HPDE6-E6E7 (cell line): ENCODE data around the gene DGCR6.
"Not testable (repeated sequence)": the region's sequence is repeated elsewhere in the genome, so short reads cannot be mapped to it uniquely, and the experiment has no call there.

ENCODE experiments used
- DNase-seq: peaks from one replicate; pipeline ENCODE4 v3.0.0; 2011; ENCODE audit warnings: missing footprints; ENCODE audit errors: extremely low spot score

Gene DGCR6

DNA sequence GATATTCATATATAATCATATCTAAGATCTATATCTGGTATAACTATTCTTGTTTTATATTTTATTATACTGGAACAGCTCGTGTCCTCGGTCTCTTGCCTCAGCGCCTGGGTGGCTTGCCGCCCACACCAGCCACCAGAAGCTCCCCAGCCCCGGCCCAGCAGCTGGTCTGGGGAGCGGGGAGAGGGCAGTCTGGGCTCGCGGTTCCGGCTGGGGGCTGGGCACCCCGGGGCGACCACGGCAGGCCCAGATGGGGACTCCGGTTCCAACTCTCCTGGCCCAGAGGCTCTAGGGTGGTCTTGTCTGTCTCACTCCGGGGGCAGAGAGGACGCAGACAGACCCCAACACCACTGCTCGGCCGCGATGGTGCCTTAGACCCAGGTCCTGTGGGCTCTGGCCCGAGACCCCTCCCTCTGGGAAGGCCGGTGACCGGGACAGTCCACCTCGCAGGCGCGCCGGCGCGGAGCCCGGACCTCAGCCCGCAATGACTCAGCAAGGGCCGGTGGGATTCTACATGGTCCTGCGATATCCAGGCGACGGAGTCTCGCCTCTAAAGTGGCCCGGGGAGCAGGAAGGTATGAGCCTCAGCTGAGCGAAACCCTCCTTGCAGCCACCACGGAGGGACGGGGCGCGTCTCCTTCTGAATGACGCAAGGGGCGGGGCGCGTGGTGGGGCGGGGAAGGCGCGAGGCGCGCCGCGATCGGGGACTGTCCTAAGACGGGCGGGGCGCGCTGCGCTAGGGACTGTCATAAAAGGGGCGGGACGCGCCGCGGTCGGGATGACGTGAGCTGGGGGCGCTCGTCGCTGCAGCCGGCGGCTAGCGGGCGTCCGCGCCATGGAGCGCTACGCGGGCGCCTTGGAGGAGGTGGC, at the start of gene DGCR6:
DGCR6 (plus strand) TSS at position 781 of the 870 bp plus-strand sequence; CDS start at position 836, 55 bp downstream.
- no peak for DNase-seq

DNA sequence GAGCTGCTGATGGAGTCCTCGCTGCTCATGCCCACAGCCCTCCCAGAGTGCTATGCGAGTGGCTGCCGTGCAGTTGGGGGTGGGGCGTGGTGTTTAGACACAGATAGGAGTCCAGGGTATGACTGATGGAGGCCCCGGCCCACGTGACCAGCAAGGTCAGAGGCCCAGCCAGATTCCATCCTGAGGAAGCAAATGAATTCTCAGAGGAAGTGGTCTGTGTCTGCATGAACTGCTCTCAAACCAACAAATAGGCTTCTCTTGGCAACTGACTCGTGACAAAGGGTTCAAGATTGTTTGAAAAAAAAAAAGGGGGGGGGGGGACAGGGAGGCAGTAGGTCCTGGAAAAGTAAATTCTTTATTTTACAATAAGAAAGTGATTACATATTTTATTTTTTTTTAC, 46.8 kb upstream of the DGCR6 start:
- not testable (repeated sequence) for DNase-seq

DNA sequence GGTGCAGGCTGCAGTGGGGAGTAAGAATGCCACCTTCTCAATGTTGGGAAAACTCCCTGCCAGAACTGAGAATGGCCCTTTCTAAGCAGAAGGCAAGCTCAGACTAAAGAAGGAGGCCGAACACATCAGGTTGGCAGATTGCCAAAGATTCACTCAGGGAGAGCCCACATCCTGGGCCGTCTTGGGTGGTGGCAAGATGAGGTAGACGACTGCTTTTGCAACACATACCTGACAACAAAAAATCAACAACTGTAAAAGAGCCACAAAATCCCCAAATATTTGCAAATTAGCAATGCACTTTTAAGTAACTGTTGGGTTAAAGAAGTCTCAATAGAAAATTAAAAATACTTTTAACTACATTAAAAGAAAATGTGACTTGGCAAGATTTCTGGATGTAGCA, 24.9 kb upstream of the DGCR6 start:
- not testable (repeated sequence) for DNase-seq

DNA sequence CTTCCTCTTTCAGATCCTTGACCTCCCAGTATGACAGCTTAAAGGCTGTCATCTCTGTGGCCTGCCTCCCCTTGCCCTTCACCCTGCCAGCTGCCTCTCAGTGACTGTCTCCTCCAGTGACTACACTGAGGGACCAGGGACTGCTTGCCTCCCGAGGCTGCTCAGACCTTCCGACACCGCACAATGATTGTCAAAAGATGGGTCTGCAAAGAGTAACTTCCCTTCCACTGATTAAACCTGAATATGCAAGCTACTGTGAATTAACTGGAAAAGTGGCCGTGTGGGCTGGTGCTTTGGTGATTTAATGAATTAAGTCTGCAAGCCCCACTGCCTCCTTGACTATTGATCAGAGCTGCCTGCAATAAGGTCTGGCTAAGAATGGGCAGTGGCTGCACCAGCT, 21.7 kb upstream of the DGCR6 start:
- not testable (repeated sequence) for DNase-seq

GRCh38 chr22:18888115-18888514, 18.0 kb upstream of the DGCR6 start:
- DNase-seq, result no peak

DNA sequence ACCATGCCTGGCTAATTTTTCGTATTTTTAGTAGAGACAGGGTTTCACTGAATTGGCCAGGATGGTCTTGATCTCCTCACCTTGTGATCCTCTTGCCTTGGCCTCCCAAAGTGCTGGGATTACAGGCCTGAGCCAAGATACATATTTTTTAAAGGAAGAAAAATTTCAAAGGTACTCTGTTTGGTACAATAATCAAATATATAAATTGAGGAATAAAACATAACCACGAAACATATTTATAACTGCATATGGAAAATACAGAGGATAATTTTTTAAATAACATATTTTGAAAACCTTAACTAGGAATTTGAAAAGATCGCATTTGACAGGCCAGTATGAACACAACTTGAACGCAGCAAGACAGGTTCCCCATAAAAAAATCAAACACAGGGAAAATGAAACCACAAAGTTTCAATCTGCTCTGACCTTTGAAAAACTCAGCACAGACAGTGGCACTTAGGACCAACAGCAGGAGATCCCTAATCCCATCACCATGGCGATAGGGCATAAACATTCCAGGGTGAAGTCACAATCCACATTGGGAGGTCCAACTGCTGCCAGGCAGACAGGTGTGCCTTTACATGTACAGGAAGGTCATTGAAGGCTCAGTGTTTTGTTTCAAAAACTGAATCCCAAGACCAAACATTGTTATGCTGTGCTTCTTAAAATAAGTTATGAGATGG, 15.5 kb upstream of the DGCR6 start:
- DNase-seq, result not testable (repeated sequence)

GRCh38 chr22:18893775-18894174, 12.3 kb upstream of the DGCR6 start:
- not testable (repeated sequence) for DNase-seq

DNA sequence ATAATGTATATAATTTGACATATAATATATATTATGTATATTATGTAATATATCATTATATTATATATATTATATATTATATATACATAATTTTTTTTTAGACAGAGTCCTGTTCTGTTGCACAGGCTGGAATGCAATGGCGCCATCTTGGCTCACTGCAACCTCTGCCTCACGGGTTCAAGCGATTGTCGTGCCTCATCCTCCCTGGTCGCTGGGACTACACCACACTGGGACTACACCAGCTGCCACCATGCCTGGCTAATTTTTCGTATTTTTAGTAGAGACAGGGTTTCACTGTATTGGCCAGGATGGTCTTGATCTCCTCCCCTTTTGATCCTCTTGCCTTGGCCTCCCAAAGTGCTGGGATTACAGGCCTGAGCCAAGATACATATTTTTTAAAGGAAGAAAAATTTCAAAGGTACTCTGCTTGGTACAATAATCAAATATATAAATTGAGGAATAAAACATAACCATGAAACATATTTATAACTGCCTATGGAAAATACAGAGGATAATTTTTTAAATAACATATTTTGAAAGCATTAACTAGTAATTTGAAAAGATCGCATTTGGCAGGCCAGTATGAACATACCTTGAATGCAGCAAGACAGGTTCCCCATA, 10.0 kb upstream of the DGCR6 start:
- DNase-seq, result not testable (repeated sequence)

DNA sequence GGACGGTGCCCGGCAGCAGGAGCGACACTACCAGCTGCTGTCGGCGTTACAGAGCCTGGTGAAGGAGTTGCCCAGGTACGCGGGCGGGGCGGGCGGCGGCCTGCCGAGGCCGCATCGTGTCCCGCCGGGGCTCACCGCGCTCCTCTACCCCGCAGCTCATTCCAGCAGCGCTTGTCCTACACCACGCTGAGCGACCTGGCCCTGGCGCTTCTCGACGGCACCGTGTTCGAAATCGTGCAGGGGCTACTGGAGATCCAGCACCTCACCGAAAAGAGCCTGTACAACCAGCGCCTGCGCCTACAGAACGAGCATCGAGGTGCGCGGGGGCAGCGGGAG, 258 bp downstream of the DGCR6 start:
- DNase-seq, result not testable (repeated sequence)

- DNase-seq, result no peak
Measured at GRCh38 chr22:18906896-18907295, 776 bp downstream of the DGCR6 start.

DNA sequence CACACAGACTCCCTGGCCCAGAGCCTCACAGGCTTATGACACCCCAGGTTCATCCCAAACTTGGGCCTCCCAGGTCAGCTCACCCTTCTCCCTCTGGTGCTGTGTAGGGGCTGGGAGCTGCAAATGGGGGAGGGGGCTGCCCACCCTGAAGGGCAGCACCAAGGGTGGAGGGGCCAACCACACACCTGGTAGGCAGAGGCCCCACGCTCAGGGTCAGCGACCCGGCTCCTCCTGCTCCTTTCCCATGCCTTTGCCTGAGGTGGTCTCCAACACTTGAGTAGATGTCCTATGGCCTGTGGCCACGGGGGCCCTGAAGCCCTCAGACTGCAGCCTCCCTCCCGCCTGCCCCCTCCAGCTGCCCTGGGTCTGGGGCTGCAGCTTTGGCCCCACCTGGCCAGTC, 3.4 kb downstream of the DGCR6 start:
- DNase-seq, result no peak

DNA sequence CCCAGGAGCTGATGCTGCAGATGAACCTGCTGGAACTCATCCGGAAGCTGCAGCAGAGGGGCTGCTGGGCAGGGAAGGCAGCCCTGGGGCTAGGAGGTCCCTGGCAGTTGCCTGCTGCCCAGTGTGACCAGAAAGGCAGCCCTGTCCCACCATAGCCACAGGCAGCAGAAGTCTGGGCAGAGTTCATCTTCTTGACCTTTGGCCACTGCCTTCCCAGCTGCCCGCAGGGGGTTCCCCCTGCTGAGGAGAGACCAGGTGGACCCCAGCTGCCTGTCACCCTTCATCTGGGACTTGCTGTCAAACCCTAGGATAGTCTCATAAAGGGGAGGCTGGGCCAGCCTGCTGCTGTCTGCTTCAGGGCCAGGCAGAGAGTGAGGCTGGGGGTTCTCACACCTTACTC, 5.4 kb downstream of the DGCR6 start:
- DNase-seq, result not testable (repeated sequence)

DNA sequence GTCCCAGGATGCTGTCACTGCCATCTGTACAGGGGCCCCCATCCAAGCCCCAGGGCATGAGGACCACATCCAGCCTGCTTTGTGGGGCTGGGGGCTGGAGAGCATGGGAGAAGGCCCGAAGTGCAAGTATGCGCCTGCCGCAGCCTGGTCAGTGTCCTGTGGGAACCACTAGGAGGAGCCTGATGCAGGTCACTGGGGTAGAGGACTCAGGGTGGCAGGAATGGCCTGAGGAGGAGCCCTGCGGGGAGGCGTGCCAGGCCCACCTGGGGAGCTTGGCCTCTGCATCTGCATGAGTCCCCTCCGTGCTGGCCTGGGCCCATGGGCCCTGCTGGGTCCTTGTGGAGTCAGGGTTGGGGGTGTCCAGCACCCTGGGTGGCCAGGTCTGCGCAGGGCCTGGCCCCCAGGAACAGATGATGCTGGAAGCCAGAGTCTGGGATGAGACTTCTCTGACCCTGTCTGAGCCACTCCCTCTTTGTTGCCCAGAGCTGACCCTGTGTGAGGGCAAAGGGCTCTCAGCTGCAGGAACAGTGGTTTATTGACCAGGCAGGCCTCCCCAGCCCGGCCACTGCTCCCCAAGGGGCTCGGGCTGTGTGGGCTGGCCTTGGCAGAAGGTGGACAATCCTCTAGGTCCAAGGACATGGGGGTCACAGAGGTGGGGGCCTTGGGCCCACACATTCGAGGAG, 6.3 kb downstream of the DGCR6 start:
- DNase-seq, result not testable (repeated sequence)

DNA sequence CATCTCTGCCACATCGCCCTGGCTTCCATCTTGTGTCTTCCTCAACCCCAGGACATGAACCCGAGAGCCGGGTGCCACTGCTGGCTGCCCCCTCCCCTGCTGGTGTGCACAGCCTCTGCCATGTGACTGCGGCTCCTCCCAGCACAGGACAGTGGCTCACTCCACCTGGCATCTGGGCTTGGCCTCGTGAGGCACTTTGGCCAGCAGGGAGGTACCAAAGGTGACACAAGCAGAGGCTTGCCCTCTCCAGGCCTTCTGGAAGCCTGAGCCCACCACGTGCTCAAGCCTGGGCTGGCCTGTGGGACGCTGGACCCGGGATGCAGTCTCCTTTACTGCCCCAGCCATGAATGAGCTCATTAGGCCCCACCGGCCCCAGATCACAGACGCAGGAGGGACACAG, 8.4 kb downstream of the DGCR6 start:
- not testable (repeated sequence) for DNase-seq

DNA sequence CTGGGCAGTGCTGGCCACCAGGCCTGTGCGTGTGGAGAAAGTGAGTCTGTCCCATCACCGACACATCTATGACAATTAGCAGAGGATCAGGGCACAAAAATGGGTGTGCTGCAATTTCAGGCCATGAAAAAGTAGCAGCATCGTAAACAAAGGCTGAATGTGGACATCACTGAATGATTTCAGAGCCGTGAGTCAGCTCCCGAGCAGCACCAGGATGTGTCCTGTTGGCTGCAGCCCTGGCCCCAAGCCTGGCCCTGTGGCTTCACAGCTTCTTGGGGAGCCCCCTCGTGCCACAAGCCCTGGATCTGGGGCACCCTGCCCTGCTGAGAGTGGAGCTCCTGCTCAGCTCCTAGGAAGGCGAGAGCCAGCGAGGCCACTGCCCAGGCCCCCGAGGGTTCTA, 9.4 kb downstream of the DGCR6 start:
- DNase-seq, result not testable (repeated sequence)

GRCh38 chr22:18917818-18918217, 11.7 kb downstream of the DGCR6 start:
- not testable (repeated sequence) for DNase-seq

- not testable (repeated sequence) for DNase-seq
Measured at GRCh38 chr22:18920257-18920902, 14.3 kb downstream of the DGCR6 start.

DNA sequence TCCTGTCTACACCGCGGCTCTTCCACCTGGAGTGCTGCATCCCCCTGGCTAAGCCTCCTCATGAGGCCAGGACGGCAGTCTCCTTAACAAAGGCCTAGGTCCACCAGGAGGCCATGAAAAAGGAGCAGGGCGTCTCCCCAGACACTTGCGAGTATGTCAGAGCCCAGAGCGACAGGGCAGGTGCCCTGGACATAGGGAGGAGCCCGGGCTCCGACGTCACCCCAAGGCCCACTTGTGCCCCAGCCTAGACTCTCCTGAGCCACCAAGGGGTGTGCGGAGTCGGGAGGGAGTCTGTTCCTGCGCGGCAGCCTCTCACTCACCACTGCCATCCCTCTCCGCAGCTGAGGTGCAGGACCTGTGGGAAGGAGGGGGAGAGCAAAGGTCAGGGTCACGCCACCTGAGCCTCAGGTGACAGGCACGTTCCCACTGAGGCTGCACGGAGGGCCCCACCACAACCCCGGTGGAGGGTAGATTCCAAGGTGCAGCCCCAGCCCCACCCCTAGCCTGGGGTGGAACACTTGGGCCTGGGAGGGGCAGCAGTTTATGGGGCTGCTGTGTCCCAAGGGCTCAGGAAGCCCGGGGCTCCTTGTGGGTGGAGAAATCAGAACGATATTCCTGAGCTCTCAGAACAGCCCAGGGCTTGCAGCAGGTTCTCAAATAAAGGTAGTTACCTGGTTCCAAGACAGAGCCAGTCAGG, 19.4 kb downstream of the DGCR6 start:
- no peak for DNase-seq

DNA sequence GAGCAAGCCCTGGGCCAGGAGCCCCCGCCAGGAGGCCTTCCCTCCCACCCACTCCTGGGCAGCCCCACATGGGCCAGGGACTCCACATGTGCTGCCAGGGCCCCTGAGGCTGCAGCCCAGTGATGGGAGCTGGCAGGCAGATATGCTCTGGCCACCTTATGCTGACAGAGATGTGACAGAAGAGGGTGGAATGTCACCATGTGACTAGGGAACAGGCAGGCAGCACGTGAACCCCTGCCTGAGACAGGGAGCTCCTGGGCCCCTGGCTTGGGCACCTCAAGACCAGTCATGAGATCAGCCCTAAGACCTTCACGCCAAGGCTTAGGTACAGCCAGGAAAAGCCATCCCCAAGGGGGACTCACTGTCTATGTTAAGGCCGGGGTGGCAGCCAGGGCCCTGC, 20.9 kb downstream of the DGCR6 start:
- no peak for DNase-seq

GRCh38 chr22:18927573-18927972, 21.5 kb downstream of the DGCR6 start:
- no peak for DNase-seq

- no peak for DNase-seq
Measured at GRCh38 chr22:18929459-18929858, 23.3 kb downstream of the DGCR6 start.
